Choroid plexus epithelial cell (primary cell): ENCODE measurements around the gene BEND2.

ENCODE experiments used
- DNase-seq: peaks from one replicate; pipeline ENCODE4 v3.0.0-alpha.2; 2010; ENCODE audit warnings: low read depth
- H3K4me3 ChIP-seq: 2 replicates; pipeline ENCODE4 v1.5.1; 2011; ENCODE audit warnings: low read depth, mild to moderate bottlenecking, control low read depth, low read length, moderate library complexity
- CTCF ChIP-seq: conservative IDR thresholded peaks from 2 replicates; pipeline ENCODE4 v1.5.1; 2011; ENCODE audit warnings: low read depth, mild to moderate bottlenecking, control low read depth, inconsistent platforms, low read length, moderate library complexity

BEND2 gene

GRCh38 chrX:18149454-18149853, 71.2 kb downstream of the BEND2 start:
- no peak overlapping the region for H3K4me3 ChIP-seq
- no peak for DNase-seq
- TF ChIP-seq CTCF = no peak

GRCh38 chrX:18146954-18147353, 73.7 kb downstream of the BEND2 start:
- H3K4me3 ChIP-seq = no peak overlapping the region
- TF ChIP-seq CTCF = no peak
- DNase-seq = peak; percentile 6

- no peak for TF ChIP-seq CTCF
- H3K4me3 ChIP-seq = no peak overlapping the region
- DNase-seq = no peak
These were observed 74.7 kb downstream of the BEND2 start for GRCh38 chrX:18146009-18146408.

- TF ChIP-seq CTCF = no peak
- DNase-seq = no peak
- H3K4me3 ChIP-seq = no peak overlapping the region
These were observed 83.9 kb downstream of the BEND2 start for GRCh38 chrX:18136816-18137215.

- H3K4me3 ChIP-seq = no peak overlapping the region
- no peak for TF ChIP-seq CTCF
- no peak for DNase-seq
These were observed 87.1 kb downstream of the BEND2 start for GRCh38 chrX:18133605-18134004.

- no peak for DNase-seq
- no peak overlapping the region for H3K4me3 ChIP-seq
- TF ChIP-seq CTCF = no peak
These were observed 91.0 kb downstream of the BEND2 start for GRCh38 chrX:18129690-18130089.

GRCh38 chrX:18126971-18127370, 93.7 kb downstream of the BEND2 start:
- no peak overlapping the region for H3K4me3 ChIP-seq
- DNase-seq = no peak
- TF ChIP-seq CTCF = no peak
